ENCODE data around the gene UCKL1.

Gene UCKL1

DNA sequence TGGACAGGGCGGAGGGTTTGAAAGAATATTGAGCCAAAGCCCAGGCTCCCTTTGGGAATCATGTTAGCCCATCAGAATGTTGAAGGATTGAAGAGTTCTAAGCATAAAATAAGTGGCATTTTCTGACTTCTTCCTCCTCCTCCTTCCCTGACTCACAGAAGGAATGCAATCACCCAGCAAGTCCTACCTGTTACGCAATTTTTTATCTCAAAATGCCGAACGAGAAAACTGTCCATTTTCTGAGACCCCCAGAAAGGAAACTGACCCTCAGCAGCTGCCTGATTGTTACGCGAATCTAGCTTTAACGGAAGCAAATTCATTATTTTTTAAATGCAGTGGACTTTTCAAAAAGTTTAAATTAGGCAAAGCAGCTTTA, 66.0 kb downstream of the UCKL1 start:
- no peak for DNase-seq (ENCODE audit: low read depth in 2 of 2)

Data from stimulated activated CD4-positive, alpha-beta T cell treated with anti-CD3 and anti-CD28 coated beads, Interleukin-1b, Interleukin-23, amount 100 ng/mL, for 4 hours (primary cell).